ENCODE measurements around the gene SPON2.

The SPON2 gene

GRCh38 chr4:1208266-1208961 is 36.0 kb upstream of the SPON2 start:
- no peak for DNase-seq

DNA sequence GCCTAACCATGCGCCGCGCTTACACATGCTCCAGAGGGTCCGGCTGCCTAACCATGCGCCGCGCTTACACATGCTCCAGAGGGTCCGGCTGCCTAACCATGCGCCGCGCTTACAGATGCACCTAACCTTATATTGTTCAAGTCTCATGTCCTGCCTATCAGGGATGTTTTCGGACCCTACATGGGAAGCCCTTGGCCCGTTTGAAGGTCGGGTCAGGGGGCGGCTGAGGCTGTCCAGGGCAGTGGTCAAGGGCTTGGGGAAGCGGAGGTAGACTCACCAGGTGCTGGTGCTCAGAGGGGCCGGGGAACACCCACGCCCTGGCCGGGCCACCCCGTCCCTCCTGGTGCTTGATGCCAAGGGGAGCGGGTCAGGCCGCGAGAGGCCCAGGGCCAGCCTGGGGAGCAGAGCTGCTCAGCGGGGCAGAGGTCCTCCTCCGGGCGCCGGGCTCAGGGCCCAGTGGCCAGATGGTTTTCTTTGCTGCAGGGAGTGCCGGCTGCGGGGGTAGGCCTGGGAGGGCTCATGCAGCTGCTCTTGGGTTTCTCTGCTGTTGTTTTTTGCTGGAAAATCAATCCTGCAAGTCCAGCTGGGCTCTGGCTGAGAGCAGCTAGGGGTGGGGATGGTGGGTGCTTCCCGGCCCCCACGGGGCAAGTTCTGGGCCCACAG is 35.4 kb upstream of the SPON2 start:
- DNase-seq = no peak

GRCh38 chr4:1207157-1207470 is 34.7 kb upstream of the SPON2 start:
- no peak for DNase-seq

DNA sequence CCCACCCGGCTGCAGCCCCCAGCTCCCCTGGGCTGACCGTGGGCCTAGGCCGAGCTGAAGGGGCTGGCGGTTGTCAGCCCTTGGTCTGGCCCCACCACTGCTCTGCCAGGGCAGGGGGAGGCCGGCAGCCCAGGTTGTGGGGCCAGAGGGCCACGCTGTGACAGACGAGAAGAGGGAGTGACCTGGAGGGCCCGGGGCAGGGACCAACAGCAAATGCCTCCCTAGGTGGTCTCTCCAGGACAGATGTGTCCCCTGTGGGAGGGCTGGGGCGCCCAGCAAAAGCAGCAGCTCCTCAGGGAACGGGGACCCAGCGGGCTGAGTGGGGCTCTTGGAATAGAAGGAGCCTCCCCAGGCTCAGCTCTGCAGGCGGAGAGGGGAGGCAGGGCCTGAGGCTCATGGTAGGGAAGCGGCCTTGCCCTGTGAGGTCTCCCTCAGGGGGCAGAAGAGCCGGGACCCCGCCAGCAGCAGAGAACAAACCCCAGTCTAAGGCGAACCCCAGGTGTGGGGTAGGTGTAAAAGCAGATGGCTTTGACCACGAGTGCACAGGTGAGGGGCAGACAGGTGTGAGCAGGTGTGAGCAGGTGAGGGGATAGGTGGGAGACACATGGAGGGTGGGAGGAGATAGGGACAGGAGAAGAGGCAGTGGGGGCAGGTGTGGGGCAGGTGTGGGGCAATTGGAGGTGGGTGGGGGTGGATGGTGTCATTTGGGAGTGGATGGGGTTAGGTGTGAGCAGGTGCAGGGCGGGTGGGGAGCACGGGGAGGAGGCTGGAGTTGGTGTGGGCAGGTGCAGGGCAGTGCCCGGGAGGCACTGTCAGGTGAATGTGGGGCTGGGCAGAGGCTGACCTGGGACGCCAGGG is 34.1 kb upstream of the SPON2 start:
- DNase-seq = no peak

GRCh38 chr4:1205586-1206298 is 33.4 kb upstream of the SPON2 start:
- no peak for DNase-seq

GRCh38 chr4:1204828-1205585 is 32.6 kb upstream of the SPON2 start:
- no peak for DNase-seq

DNA sequence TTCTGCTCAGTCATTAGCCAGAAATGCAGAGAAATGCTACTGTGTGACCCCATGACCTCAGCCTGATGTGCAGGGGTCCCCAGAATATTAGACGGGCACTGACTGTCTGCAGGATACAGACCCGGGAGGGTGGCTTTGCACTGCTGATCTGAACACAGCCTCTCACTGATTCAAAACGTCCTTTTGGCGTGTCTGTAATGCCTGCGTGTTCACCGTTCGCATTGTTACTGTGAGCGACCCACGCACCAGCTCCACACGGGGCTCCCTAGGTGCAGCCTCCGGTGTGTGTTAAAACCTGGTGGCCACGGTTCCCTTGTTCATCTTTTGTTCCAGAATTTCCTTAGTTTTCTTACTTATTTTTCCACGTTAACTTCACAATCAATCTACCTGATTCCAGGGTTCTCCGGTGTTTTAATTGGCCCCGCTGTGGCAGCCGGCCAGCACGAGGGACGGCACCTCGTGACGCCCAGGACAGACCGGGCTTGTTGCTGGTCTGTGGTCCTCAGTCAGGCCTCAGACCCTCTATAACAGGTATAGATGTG is 32.0 kb upstream of the SPON2 start:
- DNase-seq = no peak

DNA sequence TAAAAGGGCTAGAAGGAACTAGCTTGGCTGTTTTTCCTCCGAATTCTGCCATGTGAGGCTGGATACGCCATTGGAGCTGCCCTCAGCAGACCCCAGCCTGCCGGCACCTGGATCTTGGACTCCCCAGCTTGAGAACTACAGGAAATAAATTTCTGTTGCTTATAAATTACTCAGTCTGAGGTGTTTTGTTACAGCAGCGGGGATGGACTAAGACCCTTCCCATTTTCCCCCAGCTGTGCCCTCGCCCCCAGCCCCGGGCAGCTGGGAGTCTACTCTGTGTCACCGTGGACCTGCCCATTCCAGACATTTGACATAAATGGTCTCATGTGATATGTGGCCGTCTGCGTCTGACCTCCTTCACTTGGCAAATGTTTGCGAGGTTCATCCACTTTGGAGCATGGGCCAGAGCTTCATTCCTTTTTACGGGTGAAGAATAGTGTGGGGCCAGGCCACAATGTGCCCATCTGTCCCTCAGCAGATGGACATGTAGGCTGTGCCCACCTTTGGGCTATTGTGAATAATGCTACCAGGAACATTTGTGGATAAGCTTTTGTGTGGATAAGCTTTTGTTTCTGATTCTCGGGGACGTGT is 30.7 kb upstream of the SPON2 start:
- no peak for DNase-seq

DNA sequence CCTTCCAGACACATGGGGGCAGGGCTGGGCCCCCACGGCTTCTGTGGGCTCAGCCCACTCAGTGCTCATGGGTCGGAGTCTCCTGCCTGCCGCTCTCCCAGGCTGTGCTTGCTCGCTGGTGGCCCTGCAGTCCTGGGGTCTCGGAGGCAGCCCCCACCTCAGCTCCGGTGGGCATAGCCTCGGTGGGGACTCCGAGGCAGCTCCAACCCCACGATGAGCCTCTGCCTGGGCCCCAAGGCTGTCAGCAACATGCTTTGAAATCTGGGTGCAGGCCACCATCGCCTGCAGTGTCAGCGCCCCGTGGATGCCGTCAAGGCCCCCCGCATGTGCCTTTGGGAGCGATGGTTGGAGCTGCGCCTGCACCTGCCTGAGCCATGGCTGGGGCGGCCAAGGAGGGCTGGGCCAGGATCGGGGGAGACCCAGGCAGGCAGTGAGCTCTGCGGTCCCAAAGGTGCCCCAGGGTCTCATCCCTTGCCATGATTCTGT is 30.2 kb upstream of the SPON2 start:
- DNase-seq = no peak

- no peak for DNase-seq
Measured at GRCh38 chr4:1201851-1202525, 29.6 kb upstream of the SPON2 start.

GRCh38 chr4:1200425-1201035 is 28.1 kb upstream of the SPON2 start:
- DNase-seq = no peak

- DNase-seq = no peak
Measured at GRCh38 chr4:1199556-1200331, 27.4 kb upstream of the SPON2 start.

- no peak for DNase-seq
Measured at GRCh38 chr4:1198098-1198844, 25.9 kb upstream of the SPON2 start.

DNA sequence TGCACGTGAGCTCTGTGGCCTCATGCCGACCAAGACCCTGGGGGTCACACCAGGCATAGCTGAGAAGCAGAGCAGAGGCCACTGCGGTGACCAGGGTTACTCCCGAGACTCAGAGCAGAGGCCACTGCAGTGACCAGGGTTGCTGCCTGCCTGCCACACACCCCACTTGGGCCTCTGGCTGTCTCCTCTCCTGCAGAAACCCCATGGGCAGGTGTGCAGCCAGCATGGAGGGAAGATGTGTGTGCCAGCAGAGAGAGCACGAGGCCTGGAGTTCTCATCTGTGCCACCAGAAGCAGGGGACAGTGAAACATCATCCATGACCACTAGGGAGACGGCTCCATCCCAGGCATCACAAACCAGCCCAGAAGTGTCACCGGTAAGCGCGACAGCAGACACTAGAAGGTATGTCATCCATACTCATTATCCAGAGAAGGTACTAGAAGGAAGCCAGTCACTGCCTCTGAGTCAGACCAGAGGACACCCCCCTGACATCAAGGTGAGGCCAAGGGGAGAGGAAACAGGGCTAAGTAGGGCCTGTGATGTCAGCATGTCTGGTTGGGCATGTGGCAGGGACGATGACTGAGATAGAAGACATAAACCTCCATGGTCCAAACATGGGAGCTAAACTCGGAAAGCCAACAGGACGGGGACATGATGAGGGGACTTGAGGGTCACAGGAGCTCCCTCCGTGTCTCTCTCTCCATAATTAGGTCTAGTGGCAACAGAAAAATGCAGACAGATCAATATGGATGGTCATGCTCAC is 24.2 kb upstream of the SPON2 start:
- DNase-seq = no peak

DNA sequence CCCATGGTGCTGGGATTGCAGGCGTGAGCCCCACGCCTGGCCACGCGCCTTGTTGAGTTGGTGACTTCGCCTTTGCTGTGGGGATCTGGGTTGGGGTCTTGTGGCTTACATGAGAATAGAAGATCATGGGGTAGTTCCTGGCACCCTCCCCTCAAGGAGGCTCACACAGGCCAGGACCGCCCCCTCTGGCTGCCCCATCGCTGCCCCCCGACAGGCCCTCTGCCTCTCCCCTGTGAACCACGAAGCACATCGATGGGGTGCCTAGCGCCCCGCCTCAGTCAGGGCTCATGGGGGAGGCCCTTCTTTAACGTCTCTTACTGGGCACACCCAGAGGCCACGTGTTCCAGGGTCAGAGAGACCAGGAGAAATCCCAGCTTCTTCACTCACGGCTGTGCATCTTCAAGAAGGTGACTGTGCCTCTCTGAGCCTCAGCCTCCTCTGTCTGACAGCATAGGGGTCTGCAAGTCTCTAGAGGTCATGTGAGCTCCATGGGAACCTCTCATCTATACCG is 23.6 kb upstream of the SPON2 start:
- no peak for DNase-seq

GRCh38 chr4:1195109-1195671 is 22.8 kb upstream of the SPON2 start:
- no peak for DNase-seq

- DNase-seq = no peak
Measured at GRCh38 chr4:1194010-1194900, 21.9 kb upstream of the SPON2 start.
